GM13977 (cell line): ENCODE results near the gene DRC7.
"Not testable (repeated sequence)": the region's sequence is repeated elsewhere in the genome, so short reads cannot be mapped to it uniquely, and the experiment has no call there.

Experiments used
- DNase-seq: peaks from one replicate; pipeline ENCODE4 v3.0.0; 2012; ENCODE audit warnings: low spot score
- CTCF ChIP-seq: IDR thresholded peaks from 2 replicates; pipeline ENCODE4 v1.5.1; 2012; ENCODE audit warnings: mild to moderate bottlenecking, control low read depth; ENCODE audit not compliant: insufficient read depth; ENCODE audit errors: extremely low read depth, missing control alignments
- in situ Hi-C: fragments of 300-500 bp; cut with MboI; formaldehyde crosslinking; loops from one replicate; pipeline ENCODE4 v1.12.0; 2022; ENCODE audit warnings: low sequenced_read_pairs, low pct_unique_long_range_greater_than_20kb, mixed read lengths, inconsistent platforms; ENCODE audit not compliant: unreplicated experiment

DRC7 gene

DNA sequence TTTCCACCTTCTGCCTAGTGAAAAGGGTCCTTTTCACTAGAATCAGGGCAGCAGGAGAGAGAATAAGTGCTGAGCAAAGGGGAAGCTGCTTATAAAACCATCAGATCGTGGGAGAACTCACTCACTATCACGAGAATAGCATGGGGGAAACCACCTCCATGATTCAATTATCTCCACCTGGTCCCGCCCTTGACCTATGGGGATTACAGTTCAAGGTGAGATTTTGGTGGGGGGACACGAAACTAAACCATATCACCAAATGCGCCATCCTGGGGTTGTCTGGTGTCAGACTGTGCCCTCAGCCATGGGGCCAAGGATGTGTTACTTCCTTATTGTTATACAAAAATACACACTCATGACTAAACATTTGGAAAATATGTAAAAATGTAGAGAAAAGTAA is 30.5 kb downstream of the DRC7 start:
- DNase-seq = no peak
- in situ Hi-C loops = no loop called here
- TF ChIP-seq CTCF = no peak

- TF ChIP-seq CTCF = no peak
- in situ Hi-C loops = no loop called here
- no peak for DNase-seq
These were observed 30.9 kb downstream of the DRC7 start for GRCh38 chr16:57725554-57725953.

DNA sequence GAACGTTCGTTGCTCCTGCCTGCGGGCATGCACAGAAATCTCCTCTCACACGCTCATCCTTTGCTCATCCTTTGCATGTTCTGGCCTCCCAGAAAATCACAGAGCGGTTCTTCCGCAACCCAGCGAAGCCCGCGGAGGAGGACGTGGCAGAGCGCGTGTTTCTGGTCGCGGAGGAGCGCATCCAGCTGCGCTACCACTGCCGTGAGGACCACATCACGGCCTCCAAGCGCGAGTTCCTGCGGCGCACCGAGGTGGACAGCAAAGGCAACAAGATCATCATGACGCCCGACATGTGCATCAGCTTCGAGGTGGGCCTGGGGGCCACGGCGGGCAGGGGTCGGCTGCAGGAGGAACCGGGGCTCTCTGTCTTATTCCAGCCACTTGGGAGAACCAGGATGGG is 31.4 kb downstream of the DRC7 start:
- DNase-seq = no peak
- no peak for TF ChIP-seq CTCF
- in situ Hi-C loops = no loop called here

DNA sequence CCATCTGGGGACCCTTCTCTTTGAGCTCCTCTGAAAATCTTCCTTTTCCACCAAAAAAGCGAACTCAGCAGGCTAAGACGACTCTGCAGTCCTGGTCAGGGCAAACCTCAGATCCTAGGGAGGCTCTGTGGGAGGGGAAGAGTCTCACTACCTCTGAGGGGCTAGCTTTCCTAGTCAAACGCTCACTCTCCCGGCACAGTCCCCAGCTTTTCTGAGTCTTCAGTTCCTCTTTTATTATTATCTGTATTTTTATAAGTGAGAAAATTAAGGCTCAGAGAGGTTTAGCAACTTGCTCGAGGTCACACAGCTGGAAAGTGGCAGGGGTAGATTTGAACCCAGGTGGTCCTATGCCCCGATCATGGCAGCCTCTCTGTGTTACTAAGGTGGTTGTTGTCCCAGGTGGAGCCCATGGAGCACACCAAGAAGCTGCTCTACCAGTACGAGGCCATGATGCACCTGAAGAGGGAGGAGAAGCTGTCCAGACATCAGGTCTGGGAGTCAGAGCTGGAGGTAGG is 31.9 kb downstream of the DRC7 start:
- TF ChIP-seq CTCF = no peak
- in situ Hi-C loops = no loop called here
- DNase-seq = no peak

GRCh38 chr16:57727610-57728009 is 33.0 kb downstream of the DRC7 start:
- no peak for DNase-seq
- TF ChIP-seq CTCF = peak; percentile 23
- in situ Hi-C loops = no loop called here

GRCh38 chr16:57728336-57729181 is 34.0 kb downstream of the DRC7 start:
- DNase-seq = no peak
- no peak for TF ChIP-seq CTCF
- in situ Hi-C loops = no loop called here

DNA sequence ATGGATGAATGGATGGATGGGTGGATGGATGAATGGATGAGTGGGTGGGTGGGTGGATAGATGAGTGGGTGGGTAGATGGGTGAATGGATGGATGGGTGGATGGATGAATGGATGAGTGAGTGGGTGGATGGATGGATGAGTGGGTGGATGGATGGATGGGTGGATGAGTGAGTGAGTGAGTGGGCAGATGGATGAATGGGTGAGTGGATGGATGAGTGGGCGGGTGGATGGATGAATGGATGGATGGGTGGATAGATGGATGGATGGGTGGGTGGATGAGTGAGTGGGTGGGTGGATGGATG is 34.5 kb downstream of the DRC7 start:
- in situ Hi-C loops = no loop called here
- DNase-seq = no peak
- no peak for TF ChIP-seq CTCF

- in situ Hi-C loops, DNase-seq: not testable (repeated sequence)
These were observed 35.2 kb downstream of the DRC7 start for GRCh38 chr16:57729852-57730251.
